ENCODE data around the gene IQCH.

Gene IQCH

GRCh38 chr15:67504796-67505195, 250.2 kb downstream of the IQCH start:
- no peak for TF ChIP-seq CTCF (IDR thresholded peaks at IDR 0.05; ENCODE audit: borderline replicate concordance, control extremely low read depth, extremely low read depth, insufficient read depth, missing control alignments)
- no peak for DNase-seq (ENCODE audit: low spot score)
- in situ Hi-C loops (cut with MboI; ENCODE audit: low sequenced_read_pairs, unreplicated experiment): no loop called here

GRCh38 chr15:67505675-67506572, 251.3 kb downstream of the IQCH start:
- DNase-seq (ENCODE audit: low spot score): no peak
- in situ Hi-C loops (cut with MboI; ENCODE audit: low sequenced_read_pairs, unreplicated experiment): no loop called here
- TF ChIP-seq CTCF (IDR thresholded peaks at IDR 0.05; ENCODE audit: borderline replicate concordance, control extremely low read depth, extremely low read depth, insufficient read depth, missing control alignments): no peak

- no peak for DNase-seq (ENCODE audit: low spot score)
- TF ChIP-seq CTCF (IDR thresholded peaks at IDR 0.05; ENCODE audit: borderline replicate concordance, control extremely low read depth, extremely low read depth, insufficient read depth, missing control alignments): no peak
- in situ Hi-C loops (cut with MboI; ENCODE audit: low sequenced_read_pairs, unreplicated experiment): no loop called here
Measured at GRCh38 chr15:67506775-67507747, 252.5 kb downstream of the IQCH start.

GRCh38 chr15:67508407-67508806, 253.8 kb downstream of the IQCH start:
- DNase-seq (ENCODE audit: low spot score): no peak
- in situ Hi-C loops (cut with MboI; ENCODE audit: low sequenced_read_pairs, unreplicated experiment): no loop called here
- no peak for TF ChIP-seq CTCF (IDR thresholded peaks at IDR 0.05; ENCODE audit: borderline replicate concordance, control extremely low read depth, extremely low read depth, insufficient read depth, missing control alignments)

- no peak for DNase-seq (ENCODE audit: low spot score)
- in situ Hi-C loops (cut with MboI; ENCODE audit: low sequenced_read_pairs, unreplicated experiment): no loop called here
- no peak for TF ChIP-seq CTCF (IDR thresholded peaks at IDR 0.05; ENCODE audit: borderline replicate concordance, control extremely low read depth, extremely low read depth, insufficient read depth, missing control alignments)
Measured at GRCh38 chr15:67509918-67510317, 255.3 kb downstream of the IQCH start.

- in situ Hi-C loops (cut with MboI; ENCODE audit: low sequenced_read_pairs, unreplicated experiment): no loop called here
- no peak for DNase-seq (ENCODE audit: low spot score)
- no peak for TF ChIP-seq CTCF (IDR thresholded peaks at IDR 0.05; ENCODE audit: borderline replicate concordance, control extremely low read depth, extremely low read depth, insufficient read depth, missing control alignments)
Measured at GRCh38 chr15:67510597-67511190, 256.1 kb downstream of the IQCH start.

Measured in GM13976 (cell line).